COLO829 (cell line): ENCODE results near the gene M1AP.
"Not testable (repeated sequence)": the region's sequence is repeated elsewhere in the genome, so short reads cannot be mapped to it uniquely, and the experiment has no call there.

ENCODE experiments used
- DNase-seq: peaks from one replicate; pipeline ENCODE4 v3.0.0; 2012; ENCODE audit warnings: low spot score

Gene M1AP

GRCh38 chr2:74653589-74653984, 5.5 kb upstream of the M1AP start:
- DNase-seq = no peak

DNA sequence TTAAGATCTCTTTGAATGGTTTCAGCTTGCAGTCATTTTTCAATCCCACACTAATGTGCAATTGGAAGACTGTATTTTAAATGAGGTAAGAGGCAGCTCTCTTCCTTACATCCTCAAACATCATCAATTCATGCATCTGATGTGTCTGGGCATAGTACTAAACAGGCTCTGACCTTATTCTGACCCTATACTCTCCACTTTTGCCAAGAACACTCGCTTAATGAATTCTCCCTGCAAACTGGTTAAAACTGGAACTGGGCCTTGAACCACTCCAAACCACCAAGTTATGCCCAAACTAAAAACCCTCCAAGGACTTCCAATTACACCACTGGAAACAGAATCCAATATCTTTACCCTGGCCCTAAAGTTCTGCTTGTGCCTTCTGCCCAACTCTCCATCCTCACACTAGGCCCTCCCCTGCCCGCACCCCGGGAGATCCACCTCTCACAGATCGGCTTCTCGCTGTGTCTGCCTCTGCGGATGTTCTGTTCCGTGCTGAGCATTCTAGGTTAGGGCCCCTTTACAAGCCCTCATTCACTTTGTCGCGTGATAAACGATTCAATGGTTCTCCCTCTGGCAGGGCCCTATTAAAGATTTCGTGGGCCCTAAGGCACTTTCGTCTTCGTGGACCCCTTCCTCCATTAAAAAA, 1.2 kb downstream of the M1AP start:
- DNase-seq = no peak

DNA sequence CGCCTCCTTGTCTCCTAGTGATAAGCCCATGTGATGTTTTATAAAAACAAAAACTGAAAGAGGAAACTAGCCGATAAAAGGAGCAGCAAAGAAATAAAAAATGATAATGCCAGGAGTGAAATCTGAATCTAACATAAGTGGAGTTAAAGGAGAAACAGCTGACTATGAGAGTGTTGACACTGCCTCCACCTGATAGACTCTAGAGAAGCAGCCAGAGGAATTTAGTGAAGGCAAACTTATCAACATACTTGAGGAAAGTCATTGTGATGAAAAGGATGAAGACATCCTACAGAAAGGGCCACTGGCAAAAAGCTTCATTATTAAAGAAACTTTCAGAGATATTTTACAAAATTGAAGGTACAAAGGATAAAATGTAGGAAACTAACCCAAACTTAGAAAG, 1.9 kb downstream of the M1AP start:
- no peak for DNase-seq

DNA sequence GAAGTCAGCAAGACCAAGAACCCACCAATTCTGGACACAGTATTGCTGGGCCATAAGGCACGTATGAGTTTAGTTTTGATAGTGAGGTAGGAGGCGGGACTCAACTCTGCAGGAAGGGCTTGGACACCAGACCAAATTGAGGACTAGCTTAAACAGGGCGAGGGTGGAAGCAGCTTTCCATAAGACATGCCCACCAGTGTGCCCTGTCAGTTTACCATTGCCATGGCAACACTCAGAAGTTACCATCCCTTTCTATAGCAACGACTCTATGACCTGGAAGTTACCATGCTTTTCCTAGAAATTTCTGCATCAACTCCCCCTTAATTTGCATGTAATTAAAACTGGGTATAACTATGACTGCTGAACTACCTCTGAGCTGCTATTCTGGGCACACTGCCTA, 2.8 kb downstream of the M1AP start:
- DNase-seq = no peak

GRCh38 chr2:74639550-74639949, 8.6 kb downstream of the M1AP start:
- DNase-seq = no peak

DNA sequence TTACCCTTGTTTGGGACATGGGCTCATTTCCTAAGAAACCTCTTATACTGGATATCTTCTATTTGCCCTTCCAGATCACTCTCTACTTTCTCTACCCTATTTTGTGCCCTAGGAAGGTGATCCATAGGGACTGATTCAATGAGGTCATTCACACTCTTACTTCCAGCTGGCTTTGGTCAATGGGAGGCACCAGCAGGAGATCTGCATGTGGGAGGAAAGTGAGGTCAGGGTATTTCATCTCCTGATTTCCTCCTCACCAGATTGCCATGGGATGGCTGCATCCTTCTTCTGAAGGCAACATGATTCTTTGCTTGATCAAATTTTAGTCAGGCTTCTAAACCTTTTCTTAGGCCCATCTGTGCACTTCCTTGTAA, 15.2 kb downstream of the M1AP start:
- no peak for DNase-seq

GRCh38 chr2:74632209-74632938, 15.8 kb downstream of the M1AP start:
- DNase-seq = peak; percentile 4

DNA sequence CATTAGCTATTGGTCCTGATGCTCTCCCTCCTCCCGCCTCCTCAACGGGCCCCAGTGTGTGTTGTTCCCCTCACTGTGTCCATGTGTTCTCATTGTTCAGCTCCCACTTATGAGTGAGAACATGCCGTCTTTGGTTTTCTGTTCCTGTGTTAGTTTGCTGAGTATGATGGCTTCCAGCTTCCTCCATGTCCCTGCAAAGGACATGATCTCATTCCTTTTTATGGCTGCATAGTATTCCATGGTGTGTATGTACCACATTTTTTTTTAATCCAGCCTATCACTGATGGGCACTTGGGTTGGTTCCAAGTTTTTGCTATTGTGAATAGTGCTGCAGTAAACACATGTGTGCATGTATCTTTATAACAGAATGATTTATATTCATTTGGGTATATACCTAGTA, 17.7 kb downstream of the M1AP start:
- not testable (repeated sequence) for DNase-seq

DNA sequence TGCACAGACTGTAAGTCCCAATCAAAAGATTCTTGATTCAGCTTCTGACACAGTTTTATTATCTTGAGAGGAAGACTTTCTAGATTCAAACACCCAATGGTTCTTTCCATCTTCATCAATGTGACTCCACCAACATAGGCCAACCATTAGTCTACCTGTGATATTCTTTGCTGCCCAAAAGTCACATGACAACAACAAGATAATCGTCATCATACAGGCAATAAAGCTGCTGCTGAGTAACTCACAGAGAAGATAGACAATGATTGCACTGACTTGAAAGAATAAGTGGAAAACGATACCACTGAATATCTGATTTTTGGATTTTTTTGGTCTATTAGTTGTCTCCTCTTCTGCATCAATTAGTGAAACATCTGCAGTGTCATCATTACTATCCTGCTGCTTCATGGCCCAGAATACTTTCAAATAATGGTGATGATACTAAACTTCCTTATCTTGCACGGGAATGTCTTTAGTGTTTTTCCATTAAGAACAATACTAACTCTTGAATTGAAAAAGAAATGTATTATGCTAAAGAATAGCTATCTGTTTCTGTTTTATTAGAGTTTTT, 19.5 kb downstream of the M1AP start:
- DNase-seq = no peak

DNA sequence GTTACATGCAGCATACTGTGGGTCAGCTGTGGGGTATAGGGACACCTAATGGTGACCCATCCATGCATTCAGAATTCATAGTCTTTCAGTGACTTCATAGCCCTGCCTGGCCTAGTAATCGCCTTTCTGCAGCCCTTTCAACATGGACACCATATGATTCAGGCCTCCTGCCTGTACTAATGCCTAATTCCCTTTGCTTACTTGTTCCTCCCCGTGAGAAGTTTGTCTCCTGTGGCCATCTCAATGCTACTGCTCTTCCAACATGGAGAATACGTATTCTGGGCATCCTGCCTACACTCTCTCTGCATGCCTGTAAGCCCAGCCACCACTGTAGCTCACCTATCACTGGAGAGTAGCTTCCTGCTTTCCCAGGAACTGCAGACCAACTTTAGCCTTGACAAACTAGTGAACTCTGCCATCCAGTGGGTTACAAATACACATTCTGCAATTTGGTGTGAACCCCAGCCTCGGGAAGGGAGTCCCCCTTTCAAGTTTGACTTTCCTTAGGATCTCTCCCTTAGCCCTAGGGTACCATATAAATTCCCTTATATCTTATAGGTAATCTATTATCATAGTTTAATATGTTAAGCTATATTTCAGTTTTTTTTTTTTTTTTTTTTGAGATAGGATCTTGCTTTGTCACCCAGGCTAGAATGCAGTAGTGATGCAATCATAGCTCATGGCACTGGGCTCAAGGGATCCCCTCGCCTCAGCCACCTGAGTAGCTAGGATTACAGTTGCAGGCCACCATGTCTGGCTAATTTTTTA, 22.3 kb downstream of the M1AP start:
- DNase-seq = no peak

DNA sequence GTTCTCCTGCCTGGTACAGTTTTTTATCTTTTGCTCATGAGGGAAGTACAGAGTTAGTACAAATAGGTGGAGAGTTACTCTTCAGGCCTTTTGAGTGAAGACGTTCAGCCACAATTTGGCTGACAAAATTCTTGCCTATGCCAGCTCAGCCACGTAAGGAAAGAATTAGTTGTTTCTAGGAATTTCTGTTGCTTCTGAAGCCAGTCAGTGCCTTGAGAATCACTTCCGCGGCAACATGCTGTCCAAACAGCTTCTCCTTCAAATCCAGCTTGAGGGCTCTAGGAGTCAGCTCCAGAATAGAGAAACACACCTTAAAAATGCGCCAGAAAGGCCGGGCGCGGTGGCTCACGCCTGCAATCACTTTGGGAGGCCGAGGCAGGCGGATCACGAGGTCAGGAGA, 27.5 kb downstream of the M1AP start:
- no peak for DNase-seq

GRCh38 chr2:74619651-74620297, 28.4 kb downstream of the M1AP start:
- DNase-seq = no peak

DNA sequence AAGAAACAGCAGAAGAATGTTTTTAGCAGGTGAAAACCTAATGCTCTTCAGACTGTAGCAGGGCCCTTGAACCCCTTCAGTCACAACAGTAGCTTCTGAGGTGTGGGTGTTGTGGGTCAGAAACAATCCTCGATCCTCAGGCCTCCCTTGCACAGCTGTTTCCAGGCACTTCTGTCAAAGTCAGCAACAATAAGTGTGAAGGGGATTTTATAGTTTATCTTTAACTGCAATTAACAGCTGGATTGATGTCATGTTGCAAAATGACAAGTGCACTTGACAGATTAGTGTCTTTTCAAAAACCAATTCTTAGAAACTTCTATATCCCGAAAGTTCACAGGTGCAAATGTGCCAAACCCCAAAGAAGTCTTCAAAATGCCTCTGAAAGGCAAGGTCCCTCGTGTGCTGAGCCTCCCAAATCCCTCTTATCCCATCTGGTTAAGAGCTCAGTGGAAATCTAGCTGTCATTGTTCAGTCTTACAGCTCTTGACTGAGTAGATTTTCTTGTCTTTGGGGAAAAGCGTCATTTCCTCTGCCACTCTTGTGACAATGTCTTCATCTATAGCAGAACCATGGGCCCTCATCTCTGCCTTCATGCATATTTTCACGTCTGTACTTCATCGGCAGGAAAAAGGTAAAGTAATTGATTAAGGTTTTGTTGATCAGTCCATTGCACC, 29.6 kb downstream of the M1AP start:
- DNase-seq = no peak

- DNase-seq = no peak
These were observed 31.0 kb downstream of the M1AP start for GRCh38 chr2:74617122-74617521.

GRCh38 chr2:74606927-74607326, 41.2 kb downstream of the M1AP start:
- no peak for DNase-seq

DNA sequence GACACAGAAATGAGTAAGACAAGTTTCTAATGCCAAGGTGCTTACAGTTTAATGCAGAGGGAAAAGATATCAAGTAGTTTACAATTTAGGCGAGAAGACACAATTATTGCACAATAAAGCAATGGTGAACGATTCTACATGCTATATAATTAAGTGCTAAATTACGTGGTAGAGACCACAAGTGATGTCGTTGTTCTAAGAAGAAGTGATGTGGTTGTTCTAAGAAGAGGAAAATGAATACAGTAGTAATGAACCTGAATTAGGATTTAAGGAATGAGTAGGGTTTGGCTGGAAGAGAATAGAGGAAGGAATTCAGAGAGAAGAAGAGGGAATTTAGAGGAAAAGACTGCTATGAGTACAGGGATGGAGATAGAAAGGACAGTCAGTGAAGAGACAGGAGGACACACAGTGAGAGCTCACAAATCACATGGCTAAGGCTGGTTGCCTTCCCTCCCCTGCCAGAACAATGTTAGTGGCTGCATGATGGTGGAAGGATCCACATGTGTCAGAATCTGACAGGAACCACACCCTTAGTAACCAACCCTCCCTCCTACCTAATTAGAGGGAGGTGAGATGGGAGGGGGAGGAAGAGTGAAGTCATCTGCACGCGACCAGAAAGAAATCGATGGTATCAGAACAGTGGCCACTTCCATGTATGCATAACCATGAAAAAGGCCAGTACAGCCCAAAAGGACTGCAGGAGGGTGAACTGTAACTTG, 44.7 kb downstream of the M1AP start:
- DNase-seq = no peak

DNA sequence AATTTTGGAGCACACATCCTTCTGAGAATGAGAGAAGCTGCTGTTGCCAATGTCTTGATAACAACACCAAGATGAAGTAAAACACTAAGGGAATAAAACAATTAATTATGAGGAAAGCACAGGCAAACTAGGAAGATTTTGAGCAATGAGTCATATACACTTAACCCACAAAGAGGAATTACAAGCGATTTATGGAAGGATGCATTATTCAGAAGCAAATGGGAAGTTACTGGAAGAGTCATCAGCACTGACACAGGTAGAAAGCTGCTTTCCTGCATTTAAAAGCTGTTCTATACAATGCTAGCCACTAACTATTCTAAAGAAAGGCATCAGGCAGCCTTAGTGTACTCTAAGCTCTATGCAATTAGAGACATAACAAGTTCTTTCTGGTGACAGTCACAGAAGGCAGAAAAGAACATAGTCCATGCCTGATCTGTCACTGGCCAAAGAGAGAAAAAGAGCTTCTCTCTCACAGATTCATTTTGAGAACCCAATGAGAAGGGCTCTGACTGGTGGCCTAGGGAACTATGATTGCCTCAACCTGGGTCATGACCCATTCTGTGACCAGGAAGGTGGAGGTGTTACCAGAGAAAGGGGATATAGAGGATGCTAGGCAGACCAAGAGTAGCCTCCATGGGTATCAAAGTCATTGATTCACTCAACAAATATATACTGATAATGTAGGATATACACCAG, 45.4 kb downstream of the M1AP start:
- peak; percentile 48 for DNase-seq

- DNase-seq = no peak
These were observed 48.5 kb downstream of the M1AP start for GRCh38 chr2:74599676-74600075.

DNA sequence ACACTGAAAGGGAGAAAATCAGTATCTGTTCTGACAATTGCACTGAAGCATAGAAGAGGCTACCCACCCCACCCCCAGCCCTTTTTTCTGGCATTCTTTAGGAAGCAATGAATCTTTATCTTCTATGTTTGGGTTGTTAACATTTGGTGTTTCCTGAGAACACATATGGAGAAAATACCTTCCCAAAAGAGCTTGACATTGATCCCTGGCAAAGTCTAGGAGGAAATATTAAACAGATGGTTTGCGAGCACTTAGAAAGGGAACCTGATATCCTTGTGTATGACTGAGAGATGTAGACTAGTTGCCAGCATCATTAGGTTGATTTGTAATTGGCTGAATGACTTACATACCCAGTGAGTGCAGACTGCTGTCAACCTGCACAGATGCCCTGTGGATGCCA, 50.7 kb downstream of the M1AP start:
- DNase-seq = no peak

DNA sequence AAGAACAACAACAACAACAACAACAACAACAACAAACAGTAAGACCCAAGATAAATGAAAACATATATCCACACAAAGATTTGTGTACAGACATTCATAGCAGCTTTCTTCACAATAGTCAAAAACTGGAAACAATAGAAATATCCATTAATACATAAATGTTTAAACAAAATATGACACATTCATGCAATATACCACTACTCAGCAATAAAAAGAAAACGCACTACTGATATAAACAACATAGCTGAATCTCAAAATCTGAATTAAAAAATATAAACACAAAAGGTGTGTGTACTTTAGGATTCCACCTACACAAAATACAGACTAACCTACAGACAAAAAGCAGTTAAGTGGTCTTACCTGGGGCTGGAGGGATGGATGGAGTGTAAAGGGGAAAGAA, 51.5 kb downstream of the M1AP start:
- no peak for DNase-seq
